Measurements from ENCODE around the gene UBE3C.
A peak's percentile ranks its signal among the peaks of the same experiment; 100 is the strongest.
"Not testable (repeated sequence)": the region's sequence is repeated elsewhere in the genome, so short reads cannot be mapped to it uniquely, and the experiment has no call there.

Gene UBE3C

GRCh38 chr7:157274094-157274634 is 135.4 kb downstream of the UBE3C start:
- DNase-seq: not testable (repeated sequence)

GRCh38 chr7:157274991-157275427 is 136.3 kb downstream of the UBE3C start:
- DNase-seq: no peak

GRCh38 chr7:157276091-157276561 is 137.4 kb downstream of the UBE3C start:
- no peak for DNase-seq

GRCh38 chr7:157276731-157277562 is 138.2 kb downstream of the UBE3C start:
- peak; percentile 29 for DNase-seq

- not testable (repeated sequence) for DNase-seq
Measured at GRCh38 chr7:157277568-157277967, 138.8 kb downstream of the UBE3C start.

- DNase-seq: no peak
Measured at GRCh38 chr7:157278167-157278790, 139.6 kb downstream of the UBE3C start.

- DNase-seq: no peak
Measured at GRCh38 chr7:157278791-157279724, 140.3 kb downstream of the UBE3C start.

GRCh38 chr7:157279741-157280215 is 141.1 kb downstream of the UBE3C start:
- DNase-seq: no peak

GRCh38 chr7:157280216-157280841 is 141.6 kb downstream of the UBE3C start:
- no peak for DNase-seq

- DNase-seq: no peak
Measured at GRCh38 chr7:157281221-157281998, 142.7 kb downstream of the UBE3C start.

GRCh38 chr7:157282141-157282801 is 143.5 kb downstream of the UBE3C start:
- no peak for DNase-seq

- no peak for DNase-seq
Measured at GRCh38 chr7:157284229-157285014, 145.7 kb downstream of the UBE3C start.

GRCh38 chr7:157291404-157292080 is 152.8 kb downstream of the UBE3C start:
- no peak for DNase-seq

- DNase-seq: no peak
Measured at GRCh38 chr7:157292258-157292657, 153.5 kb downstream of the UBE3C start.

- no peak for DNase-seq
Measured at GRCh38 chr7:157292770-157293412, 154.2 kb downstream of the UBE3C start.

- no peak for DNase-seq
Measured at GRCh38 chr7:157293413-157293788, 154.7 kb downstream of the UBE3C start.

- no peak for DNase-seq
Measured at GRCh38 chr7:157294773-157295172, 156.0 kb downstream of the UBE3C start.

- no peak for DNase-seq
Measured at GRCh38 chr7:157295338-157295737, 156.6 kb downstream of the UBE3C start.

GRCh38 chr7:157297185-157297584 is 158.5 kb downstream of the UBE3C start:
- no peak for DNase-seq

Measured in NCI-H510A treated with DMSO at 0.1 percent for 48 hours (cell line).